ENCODE measurements around the gene LRRC25. TPM values are rescaled to one million over a fixed set of nuclear protein-coding genes. Genes with fewer than 3 reads are reported as not detected.

LRRC25 gene
- polyA plus RNA-seq, 1 donor (not counting 4 experiments of a cell fraction or from before 2014, with no cell fraction given) = not detected

DNA sequence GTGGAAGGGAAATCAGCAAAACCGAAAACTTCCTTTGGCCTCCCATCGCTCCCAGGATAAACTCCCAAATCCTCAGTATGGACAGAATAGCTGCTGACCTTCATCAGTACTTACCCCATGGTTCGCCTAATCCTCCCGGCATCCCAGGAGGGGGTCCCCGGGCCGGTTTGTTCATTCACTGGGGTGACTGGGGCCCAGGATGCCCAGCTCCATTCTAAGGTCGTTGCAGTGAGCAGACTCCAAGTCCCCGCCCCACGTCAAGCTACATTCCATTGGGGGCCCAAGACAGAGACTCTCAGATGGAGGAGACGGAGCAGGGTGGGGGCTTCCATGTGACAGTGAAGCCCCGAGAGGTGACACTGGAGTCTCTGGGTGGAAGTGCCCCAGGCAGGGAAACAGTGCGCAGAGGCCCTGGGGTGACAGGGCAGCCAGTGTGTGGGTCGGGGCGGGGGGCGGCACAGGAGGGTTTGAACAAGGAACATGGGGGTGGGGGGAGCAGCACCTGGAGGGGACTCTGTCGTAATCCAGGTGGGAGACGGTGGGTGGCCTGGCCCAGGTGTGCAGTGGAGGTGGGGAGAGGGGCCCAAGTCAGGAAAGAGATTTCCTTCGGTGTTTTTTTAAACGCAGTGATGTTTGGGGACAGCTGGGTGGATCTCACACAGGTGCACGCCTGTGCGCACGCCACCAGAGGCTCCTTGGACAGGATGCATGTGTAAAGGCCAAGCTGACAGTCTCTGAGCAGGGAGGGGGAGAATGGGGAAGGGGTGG, 26.9 kb upstream of the LRRC25 start:
- Histone ChIP-seq H3K9me3 (ENCODE audit: control insufficient read depth, low read depth, low read length) (no peaks in the 10 kb centered on the region), H4K20me1 (ENCODE audit: control insufficient read depth, extremely low read depth, insufficient read depth, low read length) (peaks cover 9% of the 10 kb centered on the region), H3K4me3 (ENCODE audit: control insufficient read depth in 2 of 3, extremely low read depth in 1 of 3, insufficient read depth in 2 of 3, low read depth in 1 of 3, low read length in 3 of 3) (no peak overlapping the region), H2AFZ (ENCODE audit: control insufficient read depth, low read length) (no peak overlapping the region), H3K9me1 (ENCODE audit: control insufficient read depth, extremely low read depth, insufficient read depth, low read length) (no peaks in the 10 kb centered on the region), H3K27me3 (ENCODE audit: control insufficient read depth, extremely low read depth, insufficient read depth, low read length) (no peaks in the 10 kb centered on the region), H3K4me1 (ENCODE audit: control insufficient read depth, extremely low read depth, insufficient read depth, low read length) (peaks cover 3% of the 10 kb centered on the region), H3K27ac (ENCODE audit: control insufficient read depth, insufficient read depth, low read length) (no peak overlapping the region), H3K36me3 (ENCODE audit: control insufficient read depth in 2 of 2, extremely low read depth in 1 of 2, insufficient read depth in 2 of 2, low read length in 2 of 2) (peaks cover 0 to 2% of the 10 kb centered on the region in 2 experiments), H3K4me2 (ENCODE audit: control insufficient read depth, extremely low read depth, insufficient read depth, low read depth, low read length) (no peak overlapping the region), H3K79me2 (ENCODE audit: control insufficient read depth, insufficient read depth, low read length) (peaks cover 14% of the 10 kb centered on the region), H3K9ac (ENCODE audit: control insufficient read depth, extremely low read depth, insufficient read depth, low read length) (no peak overlapping the region)
- DNase-seq (ENCODE audit: low read depth, low spot score) = no peak
- dilution Hi-C loops (cut with MboI; ENCODE audit: extremely low pct_ligation_motif_present, low sequenced_read_pairs) = no loop called here
- TF ChIP-seq EZH2 (IDR thresholded peaks at IDR 0.05; ENCODE audit: low read length) = no peak
- TF ChIP-seq CTCF (optimal IDR thresholded peaks at IDR 0.05 in 1 of 3, IDR thresholded peaks at IDR 0.05 in 1 of 3, conservative IDR thresholded peaks at IDR 0.05 in 1 of 3; ENCODE audit: extremely low read depth in 1 of 3, insufficient read depth in 2 of 3, low read length in 3 of 3) = no peak
- no peak for FAIRE-seq

GRCh38 chr19:18423258-18424020, 26.0 kb upstream of the LRRC25 start:
- Histone ChIP-seq H3K9me1 (ENCODE audit: control insufficient read depth, extremely low read depth, insufficient read depth, low read length) (no peaks in the 10 kb centered on the region), H3K27me3 (ENCODE audit: control insufficient read depth, extremely low read depth, insufficient read depth, low read length) (no peaks in the 10 kb centered on the region), H4K20me1 (ENCODE audit: control insufficient read depth, extremely low read depth, insufficient read depth, low read length) (peaks cover 9% of the 10 kb centered on the region), H3K4me1 (ENCODE audit: control insufficient read depth, extremely low read depth, insufficient read depth, low read length) (peaks cover 8% of the 10 kb centered on the region), H3K9me3 (ENCODE audit: control insufficient read depth, low read depth, low read length) (no peaks in the 10 kb centered on the region), H3K79me2 (ENCODE audit: control insufficient read depth, insufficient read depth, low read length) (peaks cover 14% of the 10 kb centered on the region), H3K9ac (ENCODE audit: control insufficient read depth, extremely low read depth, insufficient read depth, low read length) (no peak overlapping the region), H3K4me2 (ENCODE audit: control insufficient read depth, extremely low read depth, insufficient read depth, low read depth, low read length) (no peak overlapping the region), H3K4me3 (ENCODE audit: control insufficient read depth in 2 of 3, extremely low read depth in 1 of 3, insufficient read depth in 2 of 3, low read depth in 1 of 3, low read length in 3 of 3) (no peak overlapping the region), H3K27ac (ENCODE audit: control insufficient read depth, insufficient read depth, low read length) (no peak overlapping the region), H3K36me3 (ENCODE audit: control insufficient read depth in 2 of 2, extremely low read depth in 1 of 2, insufficient read depth in 2 of 2, low read length in 2 of 2) (peaks cover 0 to 2% of the 10 kb centered on the region in 2 experiments), H2AFZ (ENCODE audit: control insufficient read depth, low read length) (no peak overlapping the region)
- TF ChIP-seq CTCF (optimal IDR thresholded peaks at IDR 0.05 in 1 of 3, IDR thresholded peaks at IDR 0.05 in 1 of 3, conservative IDR thresholded peaks at IDR 0.05 in 1 of 3; ENCODE audit: extremely low read depth in 1 of 3, insufficient read depth in 2 of 3, low read length in 3 of 3) (no peak), EZH2 (IDR thresholded peaks at IDR 0.05; ENCODE audit: low read length) (no peak)
- no peak for FAIRE-seq
- DNase-seq (ENCODE audit: low read depth, low spot score) = no peak
- dilution Hi-C loops (cut with MboI; ENCODE audit: extremely low pct_ligation_motif_present, low sequenced_read_pairs) = no loop called here

Data from keratinocyte (primary cell).